ENCODE measurements around the gene RWDD1.

- TF ChIP-seq CTCF (IDR thresholded peaks at IDR 0.05), result no peak
- no peak for TF ChIP-seq POLR2AphosphoS5 (IDR thresholded peaks at IDR 0.05)
- TF ChIP-seq POLR2A (IDR thresholded peaks at IDR 0.05), result no peak
Measured at GRCh38 chr6:116586738-116587137, 15.4 kb downstream of the RWDD1 start.

Measured in stomach (tissue), 4 donors.